ENCODE data around the gene MMP14.
A peak's percentile ranks its signal among the peaks of the same experiment; 100 is the strongest.

MMP14 gene

DNA sequence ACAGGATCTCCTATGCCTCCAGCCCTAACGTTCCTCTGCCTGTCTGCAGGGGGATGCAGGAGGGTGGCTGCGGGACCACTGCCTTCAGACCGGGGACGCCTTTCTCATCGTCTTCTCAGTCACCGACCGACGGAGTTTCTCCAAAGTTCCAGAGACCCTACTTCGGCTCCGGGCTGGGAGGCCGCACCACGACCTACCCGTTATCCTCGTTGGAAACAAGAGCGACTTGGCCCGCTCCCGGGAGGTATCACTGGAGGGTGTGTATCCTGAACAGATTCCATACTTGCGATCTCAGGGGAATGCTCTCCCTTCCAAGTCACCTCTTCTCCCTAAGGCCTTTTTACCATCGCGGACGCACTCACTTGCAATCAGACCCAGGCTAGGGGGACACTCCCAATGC, 49.6 kb downstream of the MMP14 start:
- DNase-seq = no peak

DNA sequence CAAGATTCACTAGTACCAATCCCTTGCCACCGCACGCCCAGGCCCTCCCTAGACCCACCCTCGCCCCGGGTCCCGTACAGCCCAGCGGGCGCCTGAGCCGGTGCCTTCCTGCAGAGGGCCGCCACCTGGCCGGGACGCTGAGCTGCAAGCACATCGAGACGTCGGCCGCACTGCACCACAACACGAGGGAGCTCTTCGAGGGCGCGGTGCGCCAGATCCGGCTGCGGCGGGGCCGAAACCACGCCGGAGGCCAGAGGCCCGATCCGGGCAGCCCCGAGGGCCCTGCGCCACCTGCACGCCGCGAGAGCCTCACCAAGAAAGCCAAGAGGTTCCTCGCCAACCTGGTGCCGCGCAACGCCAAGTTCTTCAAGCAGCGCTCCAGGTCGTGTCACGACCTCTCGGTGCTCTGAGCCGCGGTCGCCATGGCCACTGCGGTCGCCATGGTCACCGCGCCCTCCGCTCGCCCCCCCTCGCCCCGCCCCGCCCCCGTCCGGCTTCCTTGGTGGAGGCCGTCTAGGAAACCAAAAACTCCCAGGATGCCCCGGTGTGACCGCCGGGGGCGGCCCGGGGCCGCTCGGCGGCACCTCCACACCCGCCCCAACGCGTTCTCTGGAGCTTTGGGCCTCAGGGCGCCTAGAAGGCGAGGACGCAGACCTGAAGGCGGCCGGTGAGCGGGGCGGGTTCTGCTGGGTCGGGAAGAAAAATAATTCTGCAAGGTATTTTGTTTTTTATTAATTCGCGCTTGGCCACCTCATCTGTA, 50.3 kb downstream of the MMP14 start:
- peak; percentile 46 for DNase-seq

- DNase-seq = peak; percentile 57
Measured at GRCh38 chr14:22887260-22887989, 51.0 kb downstream of the MMP14 start.

GRCh38 chr14:22887990-22888378, 51.6 kb downstream of the MMP14 start:
- DNase-seq = no peak

DNA sequence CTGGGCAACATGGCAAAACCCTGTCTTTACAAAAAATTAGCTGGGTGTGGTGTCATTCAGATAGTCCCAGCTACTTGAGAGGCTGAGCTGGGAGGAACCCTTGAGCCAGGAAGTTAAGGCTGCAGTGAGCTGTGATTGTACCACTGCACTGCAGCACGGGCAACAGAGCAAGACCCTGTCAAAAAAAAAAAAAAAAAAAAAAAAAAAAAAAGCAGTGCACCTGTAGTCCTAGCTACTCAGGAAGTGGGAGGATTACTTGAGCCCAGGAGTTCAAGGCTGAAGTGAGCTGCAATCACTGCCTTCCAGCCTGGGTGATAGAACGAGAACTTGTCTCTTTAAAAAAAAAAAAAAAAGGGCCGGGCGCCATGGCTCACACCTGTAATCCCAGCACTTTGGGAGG, 52.3 kb downstream of the MMP14 start:
- DNase-seq = no peak

DNA sequence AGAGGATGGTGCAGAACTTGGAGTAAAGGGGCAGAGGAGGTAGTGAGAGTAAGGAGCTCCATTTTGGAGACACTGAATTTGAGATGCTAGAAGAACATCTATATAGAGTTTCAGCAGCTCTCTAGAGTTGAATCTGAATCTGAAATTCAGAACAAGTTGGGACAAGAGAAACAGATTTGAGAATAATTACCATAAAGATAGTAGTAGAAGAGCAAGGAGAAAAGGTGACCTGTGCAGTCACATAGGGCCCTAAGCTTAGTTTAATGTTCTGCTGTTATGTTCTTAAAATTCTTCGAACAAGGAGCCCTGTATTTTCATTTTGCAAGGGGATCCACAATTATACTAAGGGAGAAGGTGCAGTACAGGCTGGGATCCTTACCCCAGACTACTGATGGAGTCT, 54.0 kb downstream of the MMP14 start:
- no peak for DNase-seq

DNA sequence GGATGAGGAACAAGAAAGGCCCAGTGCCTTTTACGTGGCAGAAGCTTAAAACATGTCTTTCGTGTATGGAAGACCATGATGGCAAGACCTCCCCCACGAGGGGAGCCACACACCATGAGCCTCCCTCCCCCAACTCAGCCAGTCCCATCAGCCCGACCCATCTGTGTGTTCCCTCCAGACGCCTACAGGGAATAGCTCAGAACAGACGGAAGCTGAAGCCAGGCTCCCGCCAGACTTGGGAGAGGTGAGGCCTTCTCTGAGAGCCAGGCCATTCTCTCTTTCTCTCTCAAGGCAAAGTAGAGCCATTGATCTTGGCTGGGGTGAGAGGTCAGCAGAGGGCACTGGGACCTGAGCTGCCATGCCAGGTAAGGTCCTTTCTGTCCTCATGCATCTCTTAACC, 56.1 kb downstream of the MMP14 start:
- DNase-seq = no peak

DNA sequence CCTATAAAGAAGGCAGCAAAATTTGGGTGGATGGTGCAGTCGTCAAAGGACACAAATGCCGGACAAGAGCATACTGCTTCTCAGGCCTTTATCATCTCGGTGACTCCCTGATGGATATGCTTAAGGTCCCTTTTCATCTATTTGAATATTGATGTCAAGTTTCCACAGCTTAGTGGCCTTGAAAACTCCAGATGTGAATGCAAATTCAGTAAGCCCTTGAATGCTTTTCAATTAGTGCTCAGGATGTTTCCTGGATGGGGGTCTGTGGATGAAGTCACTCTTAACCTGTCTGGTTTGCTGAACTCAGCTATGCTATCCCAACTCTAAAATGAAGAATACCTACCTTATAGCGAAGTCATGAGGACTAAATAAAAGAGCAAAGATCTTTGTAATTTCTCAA, 57.3 kb downstream of the MMP14 start:
- no peak for DNase-seq

GRCh38 chr14:22895402-22895801, 59.0 kb downstream of the MMP14 start:
- DNase-seq = no peak

DNA sequence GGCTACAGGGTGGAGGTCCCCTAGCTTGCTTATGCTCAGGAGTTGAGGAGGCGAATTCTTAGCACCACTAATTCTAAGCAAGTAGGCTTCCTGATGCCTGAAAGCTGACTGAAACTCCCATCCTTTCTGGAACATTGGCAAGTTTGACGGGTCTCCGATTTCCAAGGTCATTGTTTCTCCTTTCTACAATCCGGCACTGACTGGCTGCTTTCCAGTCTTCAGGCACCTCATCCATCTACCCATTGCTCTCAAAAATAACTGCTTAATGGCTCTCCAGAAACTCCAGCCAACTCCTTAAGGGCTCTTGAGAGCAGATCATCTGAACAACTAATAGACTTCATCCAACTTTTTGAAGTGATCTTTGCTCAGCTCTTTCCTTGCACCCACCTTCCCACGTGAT, 60.0 kb downstream of the MMP14 start:
- DNase-seq = no peak

DNA sequence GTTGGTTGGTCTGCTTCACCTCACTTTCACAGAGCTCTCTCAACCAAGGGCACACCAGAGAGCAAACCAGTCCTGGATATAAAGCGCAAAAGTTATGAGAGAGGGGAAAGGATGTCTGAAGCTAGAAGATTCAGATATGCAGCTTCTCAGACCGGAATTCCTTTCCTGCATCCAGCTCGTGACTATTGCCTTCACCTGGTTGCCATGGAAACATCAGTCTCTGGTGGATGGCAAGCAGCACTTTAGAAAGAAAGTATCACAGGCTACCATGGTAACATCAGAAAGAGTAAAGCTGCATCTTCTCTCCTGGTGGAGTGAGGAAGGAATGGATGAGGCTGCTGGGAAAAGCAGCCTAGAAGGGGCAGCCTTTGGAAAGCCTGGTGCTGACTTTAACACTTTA, 60.4 kb downstream of the MMP14 start:
- no peak for DNase-seq

- no peak for DNase-seq
Measured at GRCh38 chr14:22897357-22897756, 61.0 kb downstream of the MMP14 start.

Measured in T1000 (cell line).